Measurements from ENCODE around the gene GNLY. TPM values are rescaled to one million over a fixed set of nuclear protein-coding genes. Genes with fewer than 3 reads are reported as not detected.

GNLY gene
- total RNA-seq, 1 donor from 2014 or later = not detected

DNA sequence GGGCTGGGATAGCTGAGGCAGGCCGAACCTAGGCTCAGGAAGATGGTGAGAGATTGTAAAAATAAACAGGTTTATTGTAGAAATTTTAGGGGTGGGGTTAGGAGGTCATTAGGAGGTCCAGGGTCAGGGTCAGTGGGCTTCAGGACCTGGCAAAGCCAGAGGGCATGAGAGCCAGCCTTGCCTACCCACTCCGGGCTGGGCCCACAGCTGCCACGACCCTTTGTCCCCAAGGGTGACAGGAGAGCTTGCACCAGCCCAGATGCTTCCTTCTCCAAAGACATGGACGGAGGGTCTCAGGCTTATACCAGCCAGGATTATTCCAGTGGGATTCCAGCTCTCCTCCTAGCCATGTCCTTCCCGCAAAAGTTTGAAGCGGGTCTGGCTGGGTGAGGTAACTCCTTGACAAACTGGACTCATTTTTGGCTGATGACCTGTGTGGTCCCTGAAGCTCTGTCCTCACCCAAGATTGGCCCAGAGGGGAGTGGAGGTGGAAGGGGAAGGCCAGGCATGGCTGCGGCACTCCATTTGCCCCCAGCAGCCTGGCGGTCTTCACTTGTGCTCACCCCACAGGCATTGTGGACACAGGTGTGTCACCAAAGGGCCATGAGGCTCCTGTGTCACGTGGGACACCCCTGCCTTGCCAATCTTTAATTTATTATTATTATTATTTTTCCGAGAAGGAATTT, 35.8 kb downstream of the GNLY start:
- Mint-ChIP-seq H3K4me3 (ENCODE audit: unreplicated experiment) (no peak overlapping the region), H3K27me3 (ENCODE audit: low read depth, unreplicated experiment) (peaks cover 55% of the 10 kb centered on the region), H3K36me3 (ENCODE audit: low read depth, unreplicated experiment) (no peaks in the 10 kb centered on the region), H3K4me1 (ENCODE audit: low read depth, unreplicated experiment) (no peaks in the 10 kb centered on the region), H3K9me3 (ENCODE audit: unreplicated experiment) (no peaks in the 10 kb centered on the region), H3K27ac (ENCODE audit: unreplicated experiment) (no peak overlapping the region)
- Histone ChIP-seq H3K4me1 (ENCODE audit: insufficient read depth, low read length) (peaks cover under 1% of the 10 kb centered on the region), H3K36me3 (ENCODE audit: insufficient read depth, low read length) (no peaks in the 10 kb centered on the region), H3K79me2 (ENCODE audit: insufficient read depth, low read length) (no peaks in the 10 kb centered on the region), H3K27ac (ENCODE audit: low read depth, low read length) (no peak overlapping the region), H3K27me3 (ENCODE audit: insufficient read depth, low read length) (peaks cover 8% of the 10 kb centered on the region), H3K4me2 (ENCODE audit: low read length) (no peak overlapping the region), H3K9ac (ENCODE audit: low read length) (no peak overlapping the region), H2AFZ (ENCODE audit: low read depth, low read length) (no peak overlapping the region), H3K4me3 (ENCODE audit: insufficient read depth, low read depth, low read length) (no peak overlapping the region), H3K9me3 (ENCODE audit: insufficient read depth, low read depth, low read length) (no peaks in the 10 kb centered on the region), H4K20me1 (ENCODE audit: insufficient read depth, low read length) (no peaks in the 10 kb centered on the region)
- TF ChIP-seq CTCF (IDR thresholded peaks at IDR 0.05; ENCODE audit: insufficient read depth, low read depth, low read length) (no peak), EZH2 (IDR thresholded peaks at IDR 0.05; ENCODE audit: insufficient read depth, low read length) (no peak)
- no peak for FAIRE-seq
- no peak for DNase-seq (ENCODE audit: low read depth)

DNA sequence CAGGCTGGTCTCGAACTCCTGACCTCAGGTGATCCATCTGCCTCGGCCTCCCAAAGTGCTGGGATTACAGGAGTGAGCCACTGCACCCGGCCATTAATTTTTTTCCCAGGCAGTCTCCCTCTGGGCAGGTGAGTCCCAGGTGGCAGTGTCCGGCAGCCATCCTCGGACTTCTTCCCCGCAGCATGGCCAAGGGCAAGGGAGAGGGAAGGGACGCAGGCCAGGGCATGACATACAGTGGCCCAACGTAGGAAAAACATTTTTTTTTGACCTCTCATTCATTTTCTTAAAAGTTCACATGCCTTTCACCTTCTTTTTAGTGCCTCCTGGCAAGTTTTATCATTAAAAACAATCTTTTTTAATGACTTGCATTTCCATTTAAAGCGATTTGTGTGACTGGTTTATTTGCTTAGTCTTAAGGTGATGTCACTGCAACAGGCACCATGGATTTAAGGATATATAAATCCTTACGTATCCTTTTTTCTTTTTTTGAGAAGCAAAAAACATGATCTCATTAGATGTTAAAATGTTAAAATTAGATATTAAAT, 36.6 kb downstream of the GNLY start:
- no peaks in the 10 kb centered on the region for H3K36me3 ChIP-seq (ENCODE audit: insufficient read depth, low read length)
- no peak overlapping the region for H3K4me3 Mint-ChIP-seq (ENCODE audit: unreplicated experiment)
- H3K9ac ChIP-seq (ENCODE audit: low read length) = no peak overlapping the region
- DNase-seq (ENCODE audit: low read depth) (no peak), FAIRE-seq (no peak)
- no peaks in the 10 kb centered on the region for H3K79me2 ChIP-seq (ENCODE audit: insufficient read depth, low read length)
- TF ChIP-seq EZH2 (IDR thresholded peaks at IDR 0.05; ENCODE audit: insufficient read depth, low read length) = no peak
- TF ChIP-seq CTCF (IDR thresholded peaks at IDR 0.05; ENCODE audit: insufficient read depth, low read depth, low read length) = no peak
- no peaks in the 10 kb centered on the region for H3K9me3 ChIP-seq (ENCODE audit: insufficient read depth, low read depth, low read length)
- H4K20me1 ChIP-seq (ENCODE audit: insufficient read depth, low read length) = no peaks in the 10 kb centered on the region
- H3K27ac ChIP-seq (ENCODE audit: low read depth, low read length) = no peak overlapping the region
- H3K4me1 Mint-ChIP-seq (ENCODE audit: low read depth, unreplicated experiment) = no peaks in the 10 kb centered on the region
- H3K4me1 ChIP-seq (ENCODE audit: insufficient read depth, low read length) = peaks cover 4% of the 10 kb centered on the region
- H3K27me3 Mint-ChIP-seq (ENCODE audit: low read depth, unreplicated experiment) = peaks cover 55% of the 10 kb centered on the region
- no peaks in the 10 kb centered on the region for H3K36me3 Mint-ChIP-seq (ENCODE audit: low read depth, unreplicated experiment)
- H3K4me3 ChIP-seq (ENCODE audit: insufficient read depth, low read depth, low read length) = no peak overlapping the region
- no peak overlapping the region for H3K4me2 ChIP-seq (ENCODE audit: low read length)
- no peaks in the 10 kb centered on the region for H3K9me3 Mint-ChIP-seq (ENCODE audit: unreplicated experiment)
- no peak overlapping the region for H2AFZ ChIP-seq (ENCODE audit: low read depth, low read length)
- H3K27me3 ChIP-seq (ENCODE audit: insufficient read depth, low read length) = peaks cover 4% of the 10 kb centered on the region
- H3K27ac Mint-ChIP-seq (ENCODE audit: unreplicated experiment) = no peak overlapping the region

GRCh38 chr2:85731606-85732005, 37.4 kb downstream of the GNLY start:
- Histone ChIP-seq H3K27me3 (ENCODE audit: insufficient read depth, low read length) (peaks cover 4% of the 10 kb centered on the region), H3K79me2 (ENCODE audit: insufficient read depth, low read length) (no peaks in the 10 kb centered on the region), H3K9me3 (ENCODE audit: insufficient read depth, low read depth, low read length) (no peaks in the 10 kb centered on the region), H3K36me3 (ENCODE audit: insufficient read depth, low read length) (no peaks in the 10 kb centered on the region), H3K4me2 (ENCODE audit: low read length) (no peak overlapping the region), H4K20me1 (ENCODE audit: insufficient read depth, low read length) (no peaks in the 10 kb centered on the region), H3K4me3 (ENCODE audit: insufficient read depth, low read depth, low read length) (no peak overlapping the region), H3K4me1 (ENCODE audit: insufficient read depth, low read length) (peaks cover 4% of the 10 kb centered on the region), H3K27ac (ENCODE audit: low read depth, low read length) (no peak overlapping the region), H2AFZ (ENCODE audit: low read depth, low read length) (no peak overlapping the region), H3K9ac (ENCODE audit: low read length) (no peak overlapping the region)
- Mint-ChIP-seq H3K27me3 (ENCODE audit: low read depth, unreplicated experiment) (peaks cover 57% of the 10 kb centered on the region), H3K4me3 (ENCODE audit: unreplicated experiment) (no peak overlapping the region), H3K36me3 (ENCODE audit: low read depth, unreplicated experiment) (no peaks in the 10 kb centered on the region), H3K9me3 (ENCODE audit: unreplicated experiment) (no peaks in the 10 kb centered on the region), H3K4me1 (ENCODE audit: low read depth, unreplicated experiment) (no peaks in the 10 kb centered on the region), H3K27ac (ENCODE audit: unreplicated experiment) (no peak overlapping the region)
- TF ChIP-seq EZH2 (IDR thresholded peaks at IDR 0.05; ENCODE audit: insufficient read depth, low read length) = no peak
- no peak for TF ChIP-seq CTCF (IDR thresholded peaks at IDR 0.05; ENCODE audit: insufficient read depth, low read depth, low read length)
- FAIRE-seq (no peak), DNase-seq (ENCODE audit: low read depth) (no peak)

All from astrocyte (in vitro differentiated cells and primary cell).